MM.1S (cell line): ENCODE data around the gene EMSY.

Experiments used
- EZH2phosphoT487 ChIP-seq: fragments of 300-600 bp; sonication (generic); IDR thresholded peaks from 2 replicates; pipeline ENCODE4 v1.6.1; 2018; ENCODE audit warnings: antibody characterized with exemption, low read length
- TF ChIP-seq, protein P1 (sequence below): fragments of 300-600 bp; sonication (generic); IDR thresholded peaks from 2 replicates; pipeline ENCODE4 v1.5.1; 2016; ENCODE audit warnings: antibody characterized with exemption, low read length, mixed read lengths

DNA sequence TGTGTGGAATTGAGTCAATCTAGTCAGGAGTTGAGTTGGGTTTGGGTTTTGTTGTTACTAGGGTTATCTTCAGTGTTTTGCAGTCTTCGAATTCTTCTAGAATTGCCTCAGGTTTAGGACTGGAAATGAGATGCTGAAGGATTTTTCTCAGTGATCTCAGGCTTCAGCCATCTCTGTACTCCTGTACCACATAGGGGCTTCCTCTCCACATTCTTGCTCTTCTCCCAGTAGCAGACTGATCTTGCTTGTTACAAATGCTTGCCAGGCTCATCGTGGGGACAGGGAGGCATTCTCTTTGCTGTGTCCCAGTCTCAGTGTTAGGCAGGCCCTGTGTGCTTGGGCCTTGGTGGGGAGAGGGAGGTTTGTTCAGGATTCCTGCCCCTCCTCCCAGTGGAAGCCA, 129.6 kb downstream of the EMSY start:
- TF ChIP-seq, protein P1, sequence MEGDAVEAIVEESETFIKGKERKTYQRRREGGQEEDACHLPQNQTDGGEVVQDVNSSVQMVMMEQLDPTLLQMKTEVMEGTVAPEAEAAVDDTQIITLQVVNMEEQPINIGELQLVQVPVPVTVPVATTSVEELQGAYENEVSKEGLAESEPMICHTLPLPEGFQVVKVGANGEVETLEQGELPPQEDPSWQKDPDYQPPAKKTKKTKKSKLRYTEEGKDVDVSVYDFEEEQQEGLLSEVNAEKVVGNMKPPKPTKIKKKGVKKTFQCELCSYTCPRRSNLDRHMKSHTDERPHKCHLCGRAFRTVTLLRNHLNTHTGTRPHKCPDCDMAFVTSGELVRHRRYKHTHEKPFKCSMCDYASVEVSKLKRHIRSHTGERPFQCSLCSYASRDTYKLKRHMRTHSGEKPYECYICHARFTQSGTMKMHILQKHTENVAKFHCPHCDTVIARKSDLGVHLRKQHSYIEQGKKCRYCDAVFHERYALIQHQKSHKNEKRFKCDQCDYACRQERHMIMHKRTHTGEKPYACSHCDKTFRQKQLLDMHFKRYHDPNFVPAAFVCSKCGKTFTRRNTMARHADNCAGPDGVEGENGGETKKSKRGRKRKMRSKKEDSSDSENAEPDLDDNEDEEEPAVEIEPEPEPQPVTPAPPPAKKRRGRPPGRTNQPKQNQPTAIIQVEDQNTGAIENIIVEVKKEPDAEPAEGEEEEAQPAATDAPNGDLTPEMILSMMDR: no peak
- TF ChIP-seq EZH2phosphoT487: no peak
